HepG2 (cell line): ENCODE measurements around the gene CFAP221.

Experiments
- BCL3 ChIP-seq: sonication (generic); formaldehyde crosslinking; IDR thresholded peaks from 2 replicates; pipeline ENCODE4 v1.5.1; 2020; ENCODE audit warnings: mild to moderate bottlenecking, missing genetic modification reagents, moderate library complexity
- CTCF ChIP-seq: sonication (generic); formaldehyde crosslinking; IDR thresholded peaks from 2 replicates; pipeline ENCODE4 v1.5.0; 2020; ENCODE audit warnings: mild to moderate bottlenecking, missing genetic modification reagents, moderate library complexity
- EP300 ChIP-seq, 3 experiments: sonication (generic) in 1 of 3; formaldehyde crosslinking in 1 of 3; IDR thresholded peaks; 2 replicates each; pipeline versions ENCODE4 v1.5.1 to v1.6.1; 2011 to 2020; ENCODE audit warnings: low read depth in 2 of 3, low read length in 2 of 3, borderline replicate concordance in 1 of 3, improper control_type of control experiment in 1 of 3, mild to moderate bottlenecking in 1 of 3, missing genetic modification reagents in 1 of 3, moderate library complexity in 1 of 3
- GABPB1 ChIP-seq: IDR thresholded peaks from 2 replicates; pipeline ENCODE4 v1.6.1; 2016; ENCODE audit warnings: mild to moderate bottlenecking, missing genetic modification reagents, moderate library complexity, missing compliant biosample characterization
- HNF4A ChIP-seq: sonication (generic); formaldehyde crosslinking; IDR thresholded peaks from 2 replicates; pipeline ENCODE4 v1.4.0; 2020; ENCODE audit warnings: missing genetic modification reagents
- KDM5A ChIP-seq: fragments of 200-600 bp; sonication (generic); IDR thresholded peaks from 2 replicates; pipeline ENCODE4 v1.7.0; 2018; ENCODE audit warnings: antibody characterized with exemption, mild to moderate bottlenecking, low read length, borderline replicate concordance
- MAX ChIP-seq: IDR thresholded peaks from 2 replicates; pipeline ENCODE4 v1.6.1; 2012; ENCODE audit warnings: inconsistent platforms
- NR1H2 ChIP-seq: sonication (generic); formaldehyde crosslinking; IDR thresholded peaks from 2 replicates; pipeline ENCODE4 v1.8.1; 2022; ENCODE audit warnings: low read depth, missing genetic modification reagents, borderline replicate concordance
- POLR2A ChIP-seq, 2 experiments: IDR thresholded peaks; 2 replicates each; pipeline ENCODE4 v1.6.1; 2011; ENCODE audit warnings: low read depth in 2 of 2, low read length in 2 of 2, mild to moderate bottlenecking in 1 of 2, moderate library complexity in 1 of 2; ENCODE audit not compliant: insufficient read depth in 1 of 2
- RCOR2 ChIP-seq: IDR thresholded peaks from 2 replicates; pipeline ENCODE4 v1.6.1; 2016; ENCODE audit warnings: missing biosample characterization, missing genetic modification reagents
- SALL2 ChIP-seq: sonication (generic); formaldehyde crosslinking; IDR thresholded peaks from 2 replicates; pipeline ENCODE4 v1.8.1; 2023; ENCODE audit warnings: mild to moderate bottlenecking, missing genetic modification reagents, inconsistent platforms
- SUZ12 ChIP-seq: fragments of 150-350 bp; IDR thresholded peaks from 2 replicates; pipeline ENCODE4 v1.6.1; 2014; ENCODE audit warnings: low read depth, low read length
- ZNF33A ChIP-seq: sonication (generic); formaldehyde crosslinking; IDR thresholded peaks from 2 replicates; pipeline ENCODE4 v1.5.1; 2020; ENCODE audit warnings: missing genetic modification reagents, mild to moderate bottlenecking, moderate library complexity, borderline replicate concordance
- ZNF362 ChIP-seq: sonication (generic); formaldehyde crosslinking; IDR thresholded peaks from 2 replicates; pipeline ENCODE4 v1.4.0; 2020; ENCODE audit warnings: missing genetic modification reagents, mild to moderate bottlenecking, borderline replicate concordance

GRCh38 chr2:119693567-119693966 lies 149.3 kb downstream of the CFAP221 start:
- TF ChIP-seq RCOR2 (CRISPR knock-in tag), result no peak
- no peak for TF ChIP-seq POLR2A (IDR thresholded peaks at IDR 0.05; ENCODE audit: insufficient read depth in 1 of 2, low read depth in 2 of 2, low read length in 2 of 2)
- TF ChIP-seq SUZ12, result no peak
- TF ChIP-seq GABPB1 (CRISPR knock-in tag), result no peak
- no peak for TF ChIP-seq SALL2
- TF ChIP-seq MAX, result no peak
- no peak for TF ChIP-seq ZNF362 (CRISPR knock-in tag)
- no peak for TF ChIP-seq CTCF
- no peak for TF ChIP-seq KDM5A
- TF ChIP-seq BCL3, result no peak
- TF ChIP-seq NR1H2 (CRISPR knock-in tag), result no peak
- TF ChIP-seq ZNF33A (CRISPR knock-in tag), result no peak
- no peak for TF ChIP-seq EP300 (IDR thresholded peaks at IDR 0.05; ENCODE audit: low read depth in 2 of 2, low read length in 2 of 2)
- TF ChIP-seq EP300 (CRISPR knock-in tag; IDR thresholded peaks at IDR 0.05; ENCODE audit: borderline replicate concordance), result no peak
- TF ChIP-seq HNF4A (CRISPR knock-in tag), result no peak
